Cardiac septum (tissue), 1 donor: Measurements from ENCODE around the gene SWT1. TPM values are rescaled to one million over a fixed set of nuclear protein-coding genes. Genes with fewer than 3 reads are reported as not detected.
"Not testable (repeated sequence)": the region's sequence is repeated elsewhere in the genome, so short reads cannot be mapped to it uniquely, and the experiment has no call there.

Source experiments
- DNase-seq: peaks from one replicate; pipeline ENCODE4 v3.0.0-alpha.2; 2020; ENCODE audit warnings: low spot score
- intact Hi-C: fragments of 100-400 bp; cut with DNase I; formaldehyde crosslinking; loops from one replicate; pipeline ENCODE4 v1.14.0; 2022
- total RNA-seq: library from RNA; stranded (reverse); fragmentation: NEBNext Ultra II Directional; extraction: Animal tissue kit (Norgen Biotek cat#: 25700); gene quantifications from one replicate; pipeline ENCODE4 v1.2.1, GENCODE V29; 2021
- donor health status: DM: no; HTN: no; CAD: no.

The SWT1 gene
- total RNA-seq, 1 donor from 2014 or later = 5.3 TPM

DNA sequence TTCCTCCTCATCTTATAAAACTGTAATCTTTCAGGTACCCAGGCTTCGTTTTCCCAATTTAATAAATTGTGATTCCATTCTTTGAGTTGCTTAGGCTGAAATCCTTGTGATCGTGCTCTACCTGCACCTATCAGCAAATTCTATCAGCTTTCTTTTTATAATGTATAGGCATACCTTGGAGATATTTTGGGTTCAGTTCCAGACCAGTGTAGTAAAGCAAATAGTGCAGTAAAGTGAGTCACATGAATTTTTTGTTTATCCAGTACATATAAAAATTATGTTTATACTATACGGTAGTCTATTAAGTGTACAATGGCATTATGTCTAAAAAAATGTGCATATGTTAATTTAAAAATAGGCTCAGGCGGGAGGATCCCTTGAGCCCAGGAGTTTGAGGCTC is 5.5 kb downstream of the SWT1 start:
- no peak for DNase-seq
- intact Hi-C loops = no loop called here

DNA sequence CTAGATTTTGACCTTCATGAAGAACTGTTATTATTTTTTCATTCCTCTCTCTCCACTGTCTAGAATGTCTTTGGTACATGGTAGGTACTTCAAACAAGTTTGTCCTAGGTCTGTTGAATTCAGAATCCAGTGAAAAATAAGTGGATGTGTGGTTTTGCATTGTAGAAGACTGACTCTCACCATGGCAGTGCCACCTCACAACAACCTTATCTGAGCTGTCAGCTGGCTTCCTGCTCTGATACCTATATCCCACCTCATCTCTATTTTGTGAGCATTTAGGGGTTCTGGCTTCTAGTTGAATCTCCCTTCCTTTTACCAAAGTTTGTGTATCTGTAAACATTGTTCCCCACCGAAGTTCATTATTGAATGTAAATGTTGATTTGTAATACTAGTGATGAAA is 9.1 kb downstream of the SWT1 start:
- intact Hi-C loops = no loop called here
- DNase-seq = no peak

GRCh38 chr1:185170291-185170848 is 13.4 kb downstream of the SWT1 start:
- intact Hi-C loops = loop anchor here (2.0 to 5.0 kb wide), 2 partner anchors 183 to 510 kb away; no protein-coding TSS in a partner anchor
- DNase-seq = no peak

DNA sequence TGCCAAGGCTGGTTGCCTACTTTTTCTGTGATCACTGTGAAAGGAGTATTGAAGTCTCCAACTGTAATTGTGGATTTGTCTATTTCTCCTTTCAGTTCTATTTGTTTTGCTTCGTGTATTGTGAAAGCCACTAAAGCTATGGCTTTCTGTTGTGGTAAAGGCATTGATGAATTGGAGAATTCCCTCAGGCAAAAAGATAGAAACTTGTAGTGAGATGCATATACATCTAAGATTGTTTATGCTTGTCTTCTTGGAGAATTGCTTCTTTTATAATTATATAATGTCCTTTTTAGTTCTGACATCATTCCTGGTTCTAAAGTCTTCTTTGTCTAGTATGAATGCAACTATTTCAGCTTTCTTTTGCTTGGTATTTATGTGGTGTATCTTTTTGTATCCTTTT is 36.8 kb downstream of the SWT1 start:
- intact Hi-C loops = no loop called here
- no peak for DNase-seq

GRCh38 chr1:185198712-185199111 is 41.7 kb downstream of the SWT1 start:
- intact Hi-C loops, DNase-seq: not testable (repeated sequence)

- DNase-seq = no peak
- intact Hi-C loops = no loop called here
Observed at GRCh38 chr1:185200889-185201288, 43.9 kb downstream of the SWT1 start.

- no peak for DNase-seq
- intact Hi-C loops = no loop called here
Observed at GRCh38 chr1:185207170-185207569, 50.2 kb downstream of the SWT1 start.

GRCh38 chr1:185207980-185208602 is 51.1 kb downstream of the SWT1 start:
- intact Hi-C loops = no loop called here
- no peak for DNase-seq

DNA sequence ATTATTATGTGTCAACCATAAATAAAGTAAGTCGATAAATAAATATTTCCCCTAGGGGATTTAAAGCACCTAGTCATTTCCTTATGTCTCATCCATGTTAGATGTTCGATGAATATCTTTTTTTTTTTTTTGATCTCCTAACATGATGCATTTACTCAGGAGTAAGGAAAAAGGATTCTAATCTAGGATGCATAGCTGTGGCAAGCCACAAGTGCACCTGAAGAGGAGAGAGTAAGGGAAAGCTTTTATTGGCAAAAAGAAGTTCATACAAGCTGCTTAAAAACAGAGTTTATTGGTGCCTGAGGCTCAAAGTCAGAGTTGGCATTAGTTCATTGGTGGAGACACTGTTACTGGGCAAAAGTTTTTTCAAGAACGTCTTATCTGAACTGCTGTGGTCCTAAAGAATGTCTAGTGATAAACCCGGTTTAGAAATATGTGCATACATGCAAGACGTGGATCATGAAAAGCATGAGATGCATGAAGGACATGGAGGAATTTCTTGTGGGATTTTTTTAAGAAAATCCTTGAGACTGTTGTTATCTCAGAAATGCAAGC is 51.7 kb downstream of the SWT1 start:
- DNase-seq = no peak
- intact Hi-C loops = no loop called here

- DNase-seq, intact Hi-C loops: not testable (repeated sequence)
Observed at GRCh38 chr1:185209357-185209756, 52.4 kb downstream of the SWT1 start.

DNA sequence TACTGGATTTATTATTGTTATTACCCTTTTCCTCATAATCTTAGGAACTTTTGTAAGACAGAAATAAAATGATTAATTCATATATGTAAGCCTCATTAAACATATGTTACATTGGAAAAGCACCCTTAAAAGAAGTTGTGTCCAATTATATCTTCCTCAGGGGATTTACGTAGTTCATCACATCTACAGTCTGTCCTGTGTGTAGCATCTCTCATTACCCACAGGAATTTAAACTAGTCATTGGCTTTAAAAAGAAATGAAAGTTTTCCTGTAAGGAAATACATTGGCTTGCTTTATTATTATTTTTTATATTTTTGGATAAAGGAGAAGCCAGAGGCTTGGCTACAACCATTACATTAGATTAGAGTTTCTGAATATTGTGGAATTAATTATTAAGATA is 56.1 kb downstream of the SWT1 start:
- no peak for DNase-seq
- intact Hi-C loops = no loop called here

GRCh38 chr1:185215911-185216310 is 58.9 kb downstream of the SWT1 start:
- DNase-seq = no peak
- intact Hi-C loops = no loop called here

DNA sequence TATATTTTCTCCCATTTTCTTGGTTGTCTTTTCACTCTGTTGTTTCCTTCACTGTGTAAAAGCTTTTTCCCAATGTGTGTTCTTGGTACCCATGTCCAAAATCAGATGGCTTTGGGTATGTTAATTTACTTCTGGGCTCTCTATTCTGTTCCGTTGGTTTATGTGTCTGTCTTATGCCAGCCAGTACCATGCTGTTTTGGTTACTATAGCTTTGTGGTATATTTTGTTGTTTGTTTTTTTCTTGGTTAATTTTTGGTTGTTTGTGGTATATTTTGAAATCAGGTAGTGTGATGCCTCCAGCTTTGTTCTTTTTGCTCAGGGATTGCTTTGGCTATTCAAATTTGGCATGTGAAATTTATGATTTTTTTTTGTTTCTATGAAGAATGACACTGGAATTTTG is 67.2 kb downstream of the SWT1 start:
- intact Hi-C loops = no loop called here
- DNase-seq = no peak

GRCh38 chr1:185227161-185227560 is 70.2 kb downstream of the SWT1 start:
- intact Hi-C loops = no loop called here
- no peak for DNase-seq

DNA sequence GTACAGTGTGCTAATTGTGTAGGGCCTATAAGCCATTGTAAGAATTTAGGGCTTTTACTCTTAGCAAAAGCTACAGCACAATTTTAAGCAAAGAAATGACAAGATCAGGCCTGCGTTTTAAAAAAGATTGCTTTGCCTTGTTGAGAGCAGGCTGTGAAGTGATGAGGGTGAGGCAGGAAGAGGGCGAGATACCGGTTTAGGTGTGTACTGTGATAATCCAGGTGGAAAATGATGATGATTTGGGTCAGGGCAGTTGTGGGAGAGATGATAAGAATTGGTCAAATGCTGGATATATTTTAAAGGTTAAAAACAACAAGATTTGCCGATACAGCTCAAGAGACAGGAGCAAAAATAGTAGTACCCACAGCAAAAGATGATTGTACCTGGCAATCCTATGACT is 72.0 kb downstream of the SWT1 start:
- intact Hi-C loops = no loop called here

DNA sequence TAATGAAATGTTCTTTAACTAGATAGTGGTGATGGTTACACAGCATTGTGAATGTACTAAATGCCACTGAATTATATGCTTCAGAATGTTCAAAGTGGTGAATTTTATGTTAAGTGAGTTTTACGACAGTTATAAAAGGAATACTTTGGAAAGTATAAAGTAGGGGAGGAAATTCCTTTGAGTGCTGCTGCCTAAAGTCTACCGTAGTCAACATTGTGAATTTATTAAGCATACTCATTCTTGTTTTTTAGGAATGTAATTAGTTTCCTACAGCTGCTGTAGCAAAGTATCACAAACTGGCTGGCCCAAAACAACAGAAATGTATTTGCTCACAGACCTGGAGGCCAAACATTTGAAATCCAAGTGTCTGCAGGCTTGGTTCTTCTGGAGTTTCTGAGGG is 73.0 kb downstream of the SWT1 start:
- intact Hi-C loops = no loop called here

More for the DNA sequence above, 72.0 kb downstream of the SWT1 start:
- DNase-seq = no peak

DNA sequence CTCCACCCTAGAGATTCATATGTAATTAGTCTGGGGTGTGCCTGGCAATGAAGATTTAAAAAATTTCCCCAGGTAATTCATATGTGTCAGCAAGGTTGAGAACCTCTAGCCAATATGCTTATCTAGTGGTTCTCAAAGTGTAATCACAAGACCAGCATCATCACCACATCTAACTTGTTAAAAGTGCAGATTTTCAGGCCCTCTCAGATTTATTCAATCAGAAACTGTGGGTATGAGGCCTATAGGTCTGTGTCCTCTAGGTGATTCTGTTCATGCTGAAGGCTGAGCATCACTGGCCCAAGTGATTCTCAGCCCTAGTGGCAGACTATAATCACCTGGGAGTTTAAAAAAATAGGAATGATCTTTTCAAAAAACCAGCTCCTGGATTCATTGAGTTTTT is 75.9 kb downstream of the SWT1 start:
- DNase-seq = no peak
- intact Hi-C loops = no loop called here

More for the DNA sequence above, 73.0 kb downstream of the SWT1 start:
- no peak for DNase-seq

- DNase-seq, intact Hi-C loops: not testable (repeated sequence)
Observed at GRCh38 chr1:185234183-185234582, 77.2 kb downstream of the SWT1 start.

DNA sequence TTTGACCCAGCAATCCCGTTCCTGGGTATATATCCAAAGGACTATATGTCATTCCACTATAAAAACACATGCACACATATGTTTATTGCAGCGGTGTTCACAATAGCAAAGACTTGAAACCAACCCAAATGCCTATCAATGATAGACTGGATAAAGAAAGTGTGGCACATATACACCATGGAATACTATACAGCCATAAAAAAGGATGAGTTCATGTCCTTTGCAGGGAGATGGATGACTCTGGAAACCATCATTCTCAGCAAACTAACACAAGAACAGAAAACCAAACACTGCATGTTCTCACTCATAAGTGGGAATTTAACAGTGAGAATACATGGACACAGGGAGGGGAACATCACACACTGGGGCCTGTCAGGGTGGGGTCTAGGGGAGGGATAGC is 80.2 kb downstream of the SWT1 start:
- intact Hi-C loops = loop anchor here (5.0 kb wide), 1 partner anchor 440 kb away; no protein-coding TSS in a partner anchor
- DNase-seq = not testable (repeated sequence)

GRCh38 chr1:185237661-185238060 is 80.7 kb downstream of the SWT1 start:
- intact Hi-C loops = loop anchor here (5.0 kb wide), 1 partner anchor 440 kb away; no protein-coding TSS in a partner anchor

DNA sequence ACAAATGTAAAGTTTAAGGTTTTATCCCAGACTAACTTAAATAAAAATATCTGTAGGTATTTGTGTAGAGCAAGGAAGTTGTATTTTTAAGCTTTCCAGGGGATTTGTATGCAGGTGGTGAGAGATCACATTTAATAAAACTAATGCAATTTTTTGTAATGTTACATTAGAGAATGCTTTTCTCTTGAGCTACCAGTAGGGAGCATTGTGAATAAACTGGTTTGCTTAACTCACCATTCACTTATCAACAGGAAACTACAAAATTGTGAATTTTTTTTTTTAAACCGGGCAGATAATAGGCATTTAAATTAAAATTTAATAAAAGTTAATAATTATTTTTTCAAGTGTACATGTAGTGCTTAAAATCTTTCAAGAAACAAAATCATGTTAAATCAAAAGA is 81.5 kb downstream of the SWT1 start:
- intact Hi-C loops = loop anchor here (5.0 kb wide), 1 partner anchor 439 kb away; no protein-coding TSS in a partner anchor
- DNase-seq = no peak

More at GRCh38 chr1:185237661-185238060, 80.7 kb downstream of the SWT1 start:
- DNase-seq = no peak
